Activated T-helper 17 cell treated with anti-CD3 and anti-CD28 coated beads, Interleukin-2, amount 50 U/mL, for 72 hours (primary cell): ENCODE measurements around the gene SLC10A4. TPM values are rescaled to one million over a fixed set of nuclear protein-coding genes. Genes with fewer than 3 reads are reported as not detected.

Source experiments
- ATAC-seq: fragments of 150-1000 bp; cut with Tn5 transposase; replicated peaks from 2 replicates; pipeline ENCODE4 v1.10.0; 2021; ENCODE audit warnings: mild to moderate bottlenecking, moderate library complexity
- H3K27ac Mint-ChIP-seq: one replicate; pipeline ENCODE4 v1.8.0; 2022; ENCODE audit warnings: mixed read lengths
- H3K27me3 Mint-ChIP-seq: one replicate; pipeline ENCODE4 v1.8.0; 2022; ENCODE audit warnings: mixed read lengths
- H3K36me3 Mint-ChIP-seq: one replicate; pipeline ENCODE4 v1.8.0; 2022; ENCODE audit warnings: low read depth, mild to moderate bottlenecking, mixed read lengths
- H3K4me1 Mint-ChIP-seq: one replicate; pipeline ENCODE4 v1.8.0; 2022; ENCODE audit warnings: mixed read lengths
- H3K4me3 Mint-ChIP-seq: one replicate; pipeline ENCODE4 v1.8.0; 2022; ENCODE audit warnings: mild to moderate bottlenecking, mixed read lengths
- H3K9me3 Mint-ChIP-seq: one replicate; pipeline ENCODE4 v1.8.0; 2022; ENCODE audit warnings: mixed read lengths
- total RNA-seq, 2 donors: library from RNA; stranded (reverse); gene quantifications; one replicate each; pipeline ENCODE4 v1.2.3, GENCODE V29; 2022

The SLC10A4 gene
- total RNA-seq, 2 donors from 2014 or later: not detected

DNA sequence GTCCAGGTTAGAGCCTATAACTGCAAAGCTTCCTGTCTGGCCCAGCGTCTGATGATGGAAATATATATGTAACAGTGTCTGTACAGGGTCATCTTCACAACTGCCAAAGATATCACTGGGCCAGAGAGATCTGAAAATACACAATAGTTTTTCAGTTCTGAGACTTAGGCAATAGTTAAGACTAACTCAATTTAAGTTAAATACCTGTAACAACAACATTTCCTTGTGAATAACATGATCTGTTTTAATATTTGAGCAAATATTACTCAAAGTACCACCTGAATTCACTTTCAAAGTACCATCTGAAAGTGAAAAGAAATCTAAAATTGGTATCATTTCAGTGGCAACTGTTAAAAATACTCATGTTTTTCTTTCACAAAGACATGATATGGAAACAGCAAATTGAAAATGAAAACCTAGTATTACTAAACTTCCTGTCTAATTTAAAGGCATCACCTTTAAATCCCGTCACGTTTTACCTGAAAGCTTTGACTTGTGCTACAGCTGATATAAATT is 16.5 kb downstream of the SLC10A4 start:
- H3K36me3 Mint-ChIP-seq: peaks cover 84% of the 10 kb centered on the region
- peaks cover 6% of the 10 kb centered on the region for H3K4me1 Mint-ChIP-seq
- ATAC-seq: peak; percentile 80
- no peaks in the 10 kb centered on the region for H3K27me3 Mint-ChIP-seq
- H3K4me3 Mint-ChIP-seq: no peak overlapping the region
- no peak overlapping the region for H3K27ac Mint-ChIP-seq
- no peaks in the 10 kb centered on the region for H3K9me3 Mint-ChIP-seq

DNA sequence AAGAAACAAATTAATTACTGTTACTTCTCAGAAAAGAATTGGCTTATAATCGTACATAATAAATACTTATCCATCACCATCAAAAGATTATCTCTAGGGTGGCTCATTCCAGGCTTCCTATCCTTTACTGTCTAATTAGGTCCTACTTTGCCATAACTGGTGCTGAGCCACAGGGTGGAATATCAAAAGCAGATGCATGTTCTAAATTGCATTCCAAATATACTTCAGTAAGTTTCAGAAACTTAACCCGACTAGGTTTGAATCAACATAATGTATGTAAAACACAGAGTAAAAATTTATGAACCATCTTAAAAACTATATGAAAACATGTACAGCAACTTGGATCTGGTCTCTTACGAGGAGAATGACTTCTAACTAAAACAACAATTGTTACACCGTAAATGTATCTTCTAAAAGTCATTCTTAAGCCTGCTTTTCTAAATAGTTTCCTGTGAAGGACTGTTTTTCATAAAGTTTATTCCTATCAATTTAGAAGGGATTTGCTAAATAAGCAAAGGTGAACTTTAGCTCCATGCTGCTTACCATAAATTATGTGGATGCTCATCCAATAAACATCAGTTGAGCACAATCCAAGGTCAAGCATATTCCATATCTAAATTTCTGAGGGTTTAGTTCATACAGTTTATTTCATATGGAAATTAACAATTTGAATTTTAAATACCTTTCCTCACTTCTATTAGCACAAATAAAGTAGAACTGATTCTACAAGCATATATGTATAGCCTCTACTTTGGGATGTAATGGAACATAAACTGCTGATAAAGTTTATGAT is 20.3 kb downstream of the SLC10A4 start:
- no peak overlapping the region for H3K27ac Mint-ChIP-seq
- H3K4me3 Mint-ChIP-seq: no peak overlapping the region
- H3K27me3 Mint-ChIP-seq: no peaks in the 10 kb centered on the region
- no peaks in the 10 kb centered on the region for H3K9me3 Mint-ChIP-seq
- H3K36me3 Mint-ChIP-seq: peaks cover 89% of the 10 kb centered on the region
- ATAC-seq: no peak
- peaks cover 6% of the 10 kb centered on the region for H3K4me1 Mint-ChIP-seq

DNA sequence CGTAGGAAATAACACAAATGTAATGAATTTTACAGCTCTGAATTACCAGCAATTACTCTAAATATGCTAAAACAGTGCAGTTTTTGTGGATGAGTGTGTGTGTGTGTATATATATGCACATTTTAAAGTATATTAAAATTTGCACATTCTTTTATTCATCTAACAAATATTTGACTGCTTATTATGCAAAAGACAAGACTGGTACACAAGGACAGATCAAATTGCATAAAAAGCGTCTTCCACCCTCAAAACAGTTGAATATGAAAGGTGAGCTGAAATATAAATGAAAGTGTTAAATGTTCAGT is 20.8 kb downstream of the SLC10A4 start:
- H3K27me3 Mint-ChIP-seq: no peaks in the 10 kb centered on the region
- H3K9me3 Mint-ChIP-seq: no peaks in the 10 kb centered on the region
- H3K27ac Mint-ChIP-seq: no peak overlapping the region
- H3K4me3 Mint-ChIP-seq: no peak overlapping the region
- peaks cover 6% of the 10 kb centered on the region for H3K4me1 Mint-ChIP-seq
- H3K36me3 Mint-ChIP-seq: peaks cover 89% of the 10 kb centered on the region
- no peak for ATAC-seq

DNA sequence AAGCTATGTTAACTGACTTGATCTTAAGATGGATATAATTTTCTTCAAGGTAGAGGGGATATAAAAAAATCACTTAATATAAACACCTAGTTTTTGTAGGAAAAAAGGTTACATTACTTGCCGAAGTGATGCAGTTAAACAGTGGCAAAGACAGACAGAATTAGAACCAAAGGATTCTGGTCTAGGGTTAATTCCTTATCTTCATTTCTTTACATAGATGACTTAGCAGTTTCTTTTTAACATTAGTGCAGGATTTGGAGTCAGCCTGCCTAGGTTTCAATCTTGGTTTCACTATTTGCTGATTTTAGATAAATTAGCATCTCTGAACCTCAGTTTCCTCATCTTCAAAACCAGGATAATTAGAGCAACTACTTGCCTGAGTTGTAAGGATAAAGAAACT is 21.2 kb downstream of the SLC10A4 start:
- no peak overlapping the region for H3K27ac Mint-ChIP-seq
- peaks cover 2% of the 10 kb centered on the region for H3K4me1 Mint-ChIP-seq
- no peak for ATAC-seq
- H3K9me3 Mint-ChIP-seq: no peaks in the 10 kb centered on the region
- H3K27me3 Mint-ChIP-seq: no peaks in the 10 kb centered on the region
- H3K36me3 Mint-ChIP-seq: peaks cover 89% of the 10 kb centered on the region
- no peak overlapping the region for H3K4me3 Mint-ChIP-seq

DNA sequence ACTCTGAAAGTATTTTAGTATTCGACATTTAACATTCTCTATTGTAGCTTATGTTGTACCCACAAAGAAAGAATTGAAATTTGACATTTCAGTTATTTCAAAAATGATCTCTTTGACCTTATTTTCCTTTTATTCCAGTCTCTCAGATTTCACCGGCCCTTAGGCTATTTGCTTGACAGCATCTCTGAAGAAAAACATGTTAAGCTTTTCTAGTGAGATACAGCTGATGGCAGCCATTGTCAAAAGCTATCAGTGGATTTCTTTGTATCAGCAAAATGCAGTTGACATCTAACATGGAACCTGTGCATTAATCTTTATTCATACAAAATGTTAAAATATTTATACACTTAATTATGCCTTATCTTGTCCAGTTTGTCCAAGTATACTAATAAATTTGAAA is 23.6 kb downstream of the SLC10A4 start:
- Mint-ChIP-seq H3K4me1 (no peaks in the 10 kb centered on the region), H3K9me3 (no peaks in the 10 kb centered on the region), H3K4me3 (no peak overlapping the region), H3K27ac (no peak overlapping the region), H3K36me3 (peaks cover 90% of the 10 kb centered on the region), H3K27me3 (no peaks in the 10 kb centered on the region)
- no peak for ATAC-seq

DNA sequence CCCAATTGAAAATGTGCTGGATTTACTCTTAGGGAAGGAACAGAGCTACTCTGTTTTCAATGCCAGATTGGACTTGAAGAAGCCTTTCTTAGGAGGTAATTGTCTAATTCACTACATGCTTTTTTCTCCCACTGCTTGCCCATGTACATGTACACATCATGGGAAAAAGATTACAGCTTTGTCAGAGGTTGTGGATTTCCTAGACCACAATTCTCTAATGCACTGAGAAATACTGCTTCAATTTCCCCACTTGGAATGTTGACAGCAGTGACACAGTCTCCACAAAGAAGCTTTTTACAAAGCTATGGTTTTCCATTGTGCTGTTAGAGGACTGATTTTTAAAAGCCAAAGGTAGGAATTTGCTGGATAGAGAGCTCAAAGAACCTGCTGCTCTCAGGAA is 26.4 kb downstream of the SLC10A4 start:
- Mint-ChIP-seq H3K9me3 (no peaks in the 10 kb centered on the region), H3K4me3 (no peak overlapping the region), H3K36me3 (peaks cover 88% of the 10 kb centered on the region), H3K4me1 (no peaks in the 10 kb centered on the region), H3K27me3 (no peaks in the 10 kb centered on the region), H3K27ac (no peak overlapping the region)
- ATAC-seq: no peak

DNA sequence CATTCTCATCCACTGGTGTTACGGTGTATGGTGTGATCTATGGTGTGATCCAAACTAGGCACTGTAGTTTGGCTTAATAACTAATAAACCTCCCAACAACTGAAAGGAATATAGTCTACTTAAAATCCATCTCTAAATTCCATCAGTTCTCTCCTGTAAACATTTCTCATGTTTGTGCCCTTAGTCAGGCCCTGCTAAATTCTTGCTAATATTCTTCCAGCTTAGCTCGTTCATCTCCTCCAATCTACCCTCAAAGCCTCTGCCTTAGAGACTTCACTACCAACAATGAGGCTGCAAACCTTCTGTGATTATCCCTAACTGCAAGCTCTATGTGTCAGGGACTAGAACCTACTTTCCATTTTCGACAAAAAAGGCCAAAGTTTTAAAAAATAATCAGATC is 35.0 kb downstream of the SLC10A4 start:
- peaks cover 91% of the 10 kb centered on the region for H3K36me3 Mint-ChIP-seq
- H3K4me1 Mint-ChIP-seq: no peaks in the 10 kb centered on the region
- no peak overlapping the region for H3K27ac Mint-ChIP-seq
- no peak for ATAC-seq
- no peak overlapping the region for H3K4me3 Mint-ChIP-seq
- H3K9me3 Mint-ChIP-seq: no peaks in the 10 kb centered on the region
- no peaks in the 10 kb centered on the region for H3K27me3 Mint-ChIP-seq

DNA sequence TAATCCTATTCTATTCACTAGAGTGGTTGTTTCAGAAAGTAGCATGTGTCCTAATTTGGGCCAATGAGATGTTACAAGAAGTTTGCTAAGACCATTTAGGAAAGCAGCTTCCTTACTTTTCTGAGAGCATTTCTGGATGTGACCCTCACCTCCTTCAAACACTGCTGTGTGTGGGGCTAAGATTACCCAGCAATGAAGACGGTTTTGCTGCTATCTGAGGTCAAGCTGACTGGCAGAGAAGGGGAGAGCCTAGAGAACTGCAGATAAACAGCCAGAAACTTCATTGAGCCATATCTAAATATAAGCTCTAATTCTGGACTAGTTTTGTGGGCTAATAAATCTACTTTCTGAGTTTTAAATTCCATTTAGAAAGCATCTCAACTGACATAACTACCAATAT is 43.3 kb downstream of the SLC10A4 start:
- Mint-ChIP-seq H3K4me1 (no peaks in the 10 kb centered on the region), H3K36me3 (peaks cover 98% of the 10 kb centered on the region), H3K27me3 (no peaks in the 10 kb centered on the region), H3K4me3 (no peak overlapping the region), H3K27ac (no peak overlapping the region), H3K9me3 (no peaks in the 10 kb centered on the region)
- ATAC-seq: no peak

DNA sequence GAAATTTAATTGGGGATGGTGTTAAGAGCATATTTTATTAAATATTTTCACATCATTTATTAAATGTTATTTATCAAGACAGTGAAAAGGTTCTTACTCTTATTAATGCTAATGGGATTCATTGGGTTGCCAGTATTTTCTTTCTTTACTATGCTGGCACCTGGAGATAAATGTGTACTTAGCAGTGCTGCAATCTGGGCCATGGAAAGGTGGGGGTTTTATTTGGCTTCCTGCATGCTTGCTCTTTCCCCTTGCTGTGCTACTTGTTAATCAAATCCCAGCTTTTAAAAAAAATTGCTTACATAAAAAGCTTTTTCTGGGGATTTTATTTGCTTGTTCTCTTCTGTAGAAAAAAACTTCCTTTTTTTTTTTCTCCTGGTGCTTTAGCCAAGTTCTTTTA is 55.2 kb downstream of the SLC10A4 start:
- H3K4me3 Mint-ChIP-seq: no peak overlapping the region

More for the DNA sequence above, 55.2 kb downstream of the SLC10A4 start:
- Mint-ChIP-seq H3K4me1 (no peaks in the 10 kb centered on the region), H3K9me3 (no peaks in the 10 kb centered on the region), H3K27me3 (no peaks in the 10 kb centered on the region), H3K27ac (no peak overlapping the region), H3K36me3 (peaks cover 91% of the 10 kb centered on the region)
- ATAC-seq: no peak

Other genes starting within 250 kb of the SLC10A4 start
- 1 to 10 TPM; 4.6 to 8.3 TPM for gene TEC, start 213.5 kb upstream of the SLC10A4 start, total RNA-seq
- 10 to 100 TPM; 38.5 to 52.0 TPM for gene SLAIN2, start 141.8 kb upstream of the SLC10A4 start, total RNA-seq
- not detected for gene ZAR1, start 6.9 kb downstream of the SLC10A4 start, total RNA-seq